GM19023 (cell line): ENCODE measurements around the gene PLEKHG1.

ENCODE experiments used
- ATAC-seq: cut with Tn5 transposase; IDR thresholded peaks from one replicate; pipeline ENCODE4 v1.9.1; 2021; ENCODE audit warnings: mild to moderate bottlenecking, moderate library complexity; ENCODE audit not compliant: unreplicated experiment

Gene PLEKHG1

GRCh38 chr6:150637266-150637665 is 37.6 kb downstream of the PLEKHG1 start:
- ATAC-seq, result no peak

GRCh38 chr6:150638267-150638666 is 38.6 kb downstream of the PLEKHG1 start:
- no peak for ATAC-seq

DNA sequence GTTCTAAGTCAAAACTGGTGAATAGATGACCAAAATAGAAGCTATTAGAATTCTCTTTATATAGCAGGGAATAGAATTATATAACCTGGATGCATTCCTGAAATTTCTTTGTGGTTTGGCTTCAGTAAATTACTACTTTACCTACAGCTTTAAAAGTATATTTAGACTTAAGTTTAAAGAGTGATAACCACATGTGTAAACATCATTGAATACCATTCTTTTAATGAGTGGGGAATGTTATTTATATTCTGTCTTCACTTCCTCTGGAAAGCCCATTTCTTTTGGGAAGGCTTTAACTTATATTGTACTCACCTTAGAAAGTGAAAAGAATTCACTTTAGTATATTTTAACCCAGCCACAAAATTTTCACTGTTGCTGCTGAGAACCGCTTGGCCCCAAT is 39.1 kb downstream of the PLEKHG1 start:
- ATAC-seq, result no peak

- no peak for ATAC-seq
These were observed 40.2 kb downstream of the PLEKHG1 start for GRCh38 chr6:150639823-150640331.

- ATAC-seq, result no peak
These were observed 41.0 kb downstream of the PLEKHG1 start for GRCh38 chr6:150640556-150641209.

DNA sequence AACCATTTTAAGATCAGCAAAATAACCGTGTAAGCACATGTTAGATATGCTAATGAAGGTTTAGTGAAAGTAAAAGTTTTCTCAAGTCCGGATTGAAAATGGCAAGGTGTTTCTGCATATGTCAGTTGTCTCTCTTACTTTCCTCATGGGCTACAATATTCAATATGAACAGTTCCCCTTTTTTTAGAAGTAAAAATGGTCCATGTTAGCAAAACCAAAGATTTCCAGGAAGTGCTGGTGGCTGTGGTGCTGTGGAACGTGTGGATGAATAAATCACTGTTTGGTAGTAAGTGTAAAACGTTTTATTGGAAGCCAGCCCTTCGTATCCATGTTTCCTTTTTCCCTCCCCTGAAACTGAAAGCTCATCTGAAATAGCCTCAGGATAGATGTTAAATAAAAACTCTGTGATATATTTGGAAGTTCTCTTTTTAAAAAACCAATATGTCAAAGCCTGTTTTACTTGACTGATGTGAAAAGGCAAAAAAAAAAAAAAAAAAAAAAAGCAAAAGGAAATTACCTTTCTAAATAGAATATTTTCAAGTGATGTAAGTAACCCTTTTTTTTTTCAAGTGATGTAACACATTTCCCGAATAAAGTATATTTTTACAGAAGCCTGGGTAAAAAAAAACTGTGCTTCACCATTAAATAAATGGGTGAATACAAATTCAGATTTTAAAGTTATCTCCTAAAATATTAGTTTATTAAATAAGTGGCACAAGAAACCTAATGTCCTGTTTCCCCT is 41.9 kb downstream of the PLEKHG1 start:
- no peak for ATAC-seq

GRCh38 chr6:150646228-150646627 is 46.5 kb downstream of the PLEKHG1 start:
- ATAC-seq, result no peak

- no peak for ATAC-seq
These were observed 47.4 kb downstream of the PLEKHG1 start for GRCh38 chr6:150647051-150647450.
